Stimulated activated naive CD8-positive, alpha-beta T cell treated with anti-CD3 and anti-CD28 coated beads, Interleukin-15, Interleukin-2, amounts not matched to agents 100 U/mL and 50 U/mL, for 24 hours (primary cell): Measurements from ENCODE around the gene SAT1.

ENCODE experiments used
- ATAC-seq: fragments of 150-1000 bp; cut with Tn5 transposase; one replicate; pipeline ENCODE4 v1.10.0; 2021
- DNase-seq: peaks from one replicate; pipeline ENCODE4 v3.0.0; 2021

Gene SAT1

DNA sequence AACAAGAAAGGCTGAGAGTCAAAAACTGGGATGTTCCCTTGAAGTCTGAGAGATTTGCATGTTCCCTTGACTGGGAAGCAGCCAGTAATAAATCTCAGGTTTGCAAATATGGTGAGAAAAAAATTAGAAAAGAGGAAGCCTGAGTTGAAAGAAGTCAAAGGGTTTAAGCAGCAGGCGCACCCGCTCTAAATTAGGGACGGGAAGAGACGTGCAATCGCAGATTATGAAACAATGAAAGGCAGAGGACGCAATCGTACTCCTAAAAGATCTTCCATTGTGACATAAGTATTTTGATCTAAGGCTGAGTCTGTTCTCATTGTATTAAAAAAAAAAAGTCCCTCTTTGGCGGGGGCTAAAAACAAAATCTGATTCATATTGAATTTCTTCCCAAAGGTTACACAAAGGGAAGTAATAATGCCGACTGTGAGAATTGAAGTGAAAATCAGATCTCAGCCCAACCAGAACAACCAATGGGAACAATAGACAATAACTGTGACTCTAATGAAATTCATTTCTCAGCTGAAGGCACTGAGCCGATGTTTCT lies 28.2 kb downstream of the SAT1 start:
- DNase-seq (no peak), ATAC-seq (no peak)

DNA sequence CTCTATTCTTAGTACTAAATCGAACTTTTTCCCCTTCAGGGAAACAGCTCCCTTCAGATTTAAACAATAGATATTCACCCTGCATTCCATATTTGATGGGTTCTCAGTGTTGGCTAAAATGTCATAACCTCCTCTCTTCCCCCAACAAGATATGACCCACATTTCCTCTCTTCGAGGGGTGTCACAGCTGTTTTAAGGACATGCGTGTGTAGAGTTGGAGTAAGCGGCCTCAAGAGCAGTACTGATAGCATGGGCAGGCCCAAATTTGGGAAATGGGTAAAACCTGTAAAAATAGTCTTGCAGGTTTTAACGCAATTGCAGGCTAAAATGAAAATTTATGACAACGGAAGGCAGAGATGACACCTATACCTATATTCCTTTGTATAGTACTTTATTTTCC lies 28.7 kb downstream of the SAT1 start:
- DNase-seq = no peak
- no peak for ATAC-seq

DNA sequence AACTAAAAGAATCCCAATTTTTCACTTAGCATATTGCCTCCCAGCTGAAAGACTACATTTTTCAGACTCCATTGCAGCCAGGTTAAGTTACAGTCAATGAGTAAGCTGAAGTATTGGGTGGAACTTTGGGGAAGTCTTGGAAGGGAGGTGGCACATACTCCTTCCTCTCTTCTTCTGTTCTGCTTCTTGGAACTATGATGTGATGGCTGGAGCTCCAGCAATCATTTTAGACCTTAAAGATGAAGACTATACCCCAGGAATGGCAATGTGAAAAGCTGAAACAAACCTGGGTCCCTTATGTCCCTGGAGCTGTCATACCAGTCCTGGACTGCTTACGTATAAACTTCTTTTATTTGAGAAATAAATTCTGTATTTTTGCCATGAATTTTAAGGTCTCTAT lies 30.8 kb downstream of the SAT1 start:
- DNase-seq = no peak
- ATAC-seq = no peak

DNA sequence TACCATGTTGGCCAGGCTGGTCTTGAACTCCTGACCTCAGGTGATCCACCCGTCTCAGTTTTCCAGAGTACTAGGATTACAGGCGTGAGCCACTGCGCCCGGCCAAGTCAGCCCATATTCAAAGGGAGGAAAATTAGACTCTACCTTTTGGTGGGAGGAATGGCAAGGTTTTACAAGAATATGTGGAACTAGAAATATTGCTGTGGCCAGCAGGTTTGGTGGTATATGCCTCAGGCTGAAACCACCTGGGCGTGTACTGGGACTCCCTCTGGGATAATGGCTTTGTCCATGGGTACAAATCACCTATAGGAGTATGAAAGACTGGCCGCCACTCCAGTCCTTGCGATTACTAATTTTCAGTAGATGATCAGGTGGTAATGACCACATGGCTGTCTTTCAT lies 32.4 kb downstream of the SAT1 start:
- no peak for DNase-seq
- ATAC-seq = no peak

GRCh38 chrX:23816179-23816578 lies 33.2 kb downstream of the SAT1 start:
- DNase-seq = no peak
- ATAC-seq = no peak

DNA sequence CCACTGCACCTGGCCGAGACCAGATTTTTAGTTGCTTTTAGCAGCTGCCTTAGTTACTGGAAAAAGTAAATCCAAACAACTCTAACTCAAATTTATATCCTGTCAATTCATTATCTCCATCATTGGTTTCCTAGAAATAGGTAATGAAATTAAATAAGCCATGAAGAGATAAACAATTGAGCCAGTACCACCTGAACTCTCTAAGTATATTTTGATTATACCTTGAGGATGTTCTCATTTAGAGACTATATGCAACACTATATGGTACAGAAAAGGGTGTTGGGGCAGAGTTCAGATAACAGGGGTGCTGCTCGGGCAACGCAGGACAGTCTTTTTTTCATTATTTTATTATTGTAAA lies 35.0 kb downstream of the SAT1 start:
- ATAC-seq (no peak), DNase-seq (no peak)

GRCh38 chrX:23819385-23820234 lies 36.6 kb downstream of the SAT1 start:
- no peak for ATAC-seq
- DNase-seq = no peak

DNA sequence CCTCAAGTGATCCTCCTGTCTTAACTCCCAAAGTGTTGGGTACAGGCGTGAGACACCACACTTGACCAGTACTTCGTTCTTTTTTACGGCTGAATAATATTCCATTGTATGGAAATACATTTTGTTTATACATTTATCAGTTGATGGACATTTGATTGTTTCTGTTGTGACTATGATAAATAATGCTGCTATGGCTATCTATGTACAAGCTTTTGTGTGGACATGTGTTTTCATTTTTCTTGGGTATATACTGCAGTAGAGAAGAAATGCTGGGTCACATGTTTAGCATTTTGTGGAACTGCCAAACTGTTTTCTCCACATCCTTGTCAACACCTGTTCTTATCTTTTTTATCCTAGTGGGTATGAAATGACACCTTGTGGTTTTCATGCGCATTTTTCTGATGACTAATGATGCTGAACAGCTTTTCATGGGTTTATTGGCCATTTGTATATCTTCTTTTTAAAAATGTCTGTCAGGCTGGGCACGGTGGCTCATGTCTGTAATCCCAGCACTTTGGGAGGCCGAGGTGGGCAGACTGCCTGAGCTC lies 37.3 kb downstream of the SAT1 start:
- DNase-seq (no peak), ATAC-seq (no peak)

GRCh38 chrX:23821847-23822246 lies 38.9 kb downstream of the SAT1 start:
- no peak for ATAC-seq
- DNase-seq = no peak

GRCh38 chrX:23822397-23822796 lies 39.4 kb downstream of the SAT1 start:
- no peak for DNase-seq
- no peak for ATAC-seq

DNA sequence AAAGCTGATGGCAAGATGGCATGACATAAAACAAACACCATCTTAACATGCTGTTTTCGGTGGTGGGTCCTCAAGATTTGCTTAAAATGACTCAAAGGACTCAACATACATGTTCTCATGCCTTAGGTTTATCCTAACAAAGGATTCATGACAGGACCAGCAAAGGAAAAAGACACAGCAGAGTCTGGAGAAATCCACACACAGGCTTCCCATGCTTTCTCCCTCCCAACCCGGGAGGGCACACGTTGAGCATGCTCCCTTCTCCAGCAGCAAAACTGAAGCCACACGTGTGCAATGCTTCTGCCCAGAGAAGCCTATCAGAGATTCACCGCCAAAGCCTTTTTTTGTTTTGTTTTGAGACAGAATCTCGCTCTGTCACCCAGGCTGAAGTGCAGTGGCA lies 39.9 kb downstream of the SAT1 start:
- no peak for ATAC-seq
- DNase-seq = no peak

GRCh38 chrX:23825675-23826074 lies 42.7 kb downstream of the SAT1 start:
- ATAC-seq = no peak
- DNase-seq = no peak

GRCh38 chrX:23826216-23826615 lies 43.2 kb downstream of the SAT1 start:
- ATAC-seq (no peak), DNase-seq (no peak)

GRCh38 chrX:23826653-23827052 lies 43.7 kb downstream of the SAT1 start:
- DNase-seq (no peak), ATAC-seq (no peak)

- ATAC-seq (no peak), DNase-seq (no peak)
These were observed 45.9 kb downstream of the SAT1 start for GRCh38 chrX:23828881-23829280.

- no peak for ATAC-seq
- DNase-seq = no peak
These were observed 49.7 kb downstream of the SAT1 start for GRCh38 chrX:23832721-23833120.
